ENCODE measurements around the gene MRPL37.
"Not testable (repeated sequence)": the region's sequence is repeated elsewhere in the genome, so short reads cannot be mapped to it uniquely, and the experiment has no call there.

The MRPL37 gene

DNA sequence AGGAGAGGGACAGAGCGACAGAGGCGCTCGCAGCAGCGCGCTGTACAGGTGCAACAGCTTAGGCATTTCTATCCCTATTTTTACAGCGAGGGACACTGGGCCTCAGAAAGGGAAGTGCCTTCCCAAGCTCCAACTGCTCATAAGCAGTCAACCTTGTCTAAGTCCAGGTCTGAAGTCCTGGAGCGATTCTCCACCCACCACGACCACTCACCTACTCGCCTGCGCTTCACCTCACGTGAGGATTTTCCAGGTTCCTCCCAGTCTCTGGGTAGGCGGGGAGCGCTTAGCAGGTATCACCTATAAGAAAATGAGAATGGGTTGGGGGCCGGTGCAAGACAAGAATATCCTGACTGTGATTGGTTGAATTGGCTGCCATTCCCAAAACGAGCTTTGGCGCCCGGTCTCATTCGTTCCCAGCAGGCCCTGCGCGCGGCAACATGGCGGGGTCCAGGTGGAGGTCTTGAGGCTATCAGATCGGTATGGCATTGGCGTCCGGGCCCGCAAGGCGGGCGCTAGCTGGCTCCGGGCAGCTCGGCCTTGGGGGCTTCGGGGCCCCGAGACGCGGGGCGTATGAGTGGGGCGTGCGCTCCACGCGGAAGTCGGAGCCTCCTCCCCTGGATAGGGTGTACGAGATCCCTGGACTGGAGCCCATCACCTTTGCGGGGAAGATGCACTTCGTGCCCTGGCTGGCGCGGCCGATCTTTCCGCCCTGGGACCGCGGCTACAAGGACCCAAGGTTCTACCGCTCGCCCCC is at the start of gene MRPL37, which contains the start of gene CYB5RL:
TSS of gene MRPL37 (plus strand) at position 403 of the 754 bp plus-strand sequence. CDS start at position 480, 77 bp downstream.
TSS of gene CYB5RL (minus strand) at position 266 of the 754 bp plus-strand sequence. CDS start 4,414 bp downstream, outside the sequence.
- peak; percentile 76 for DNase-seq

DNA sequence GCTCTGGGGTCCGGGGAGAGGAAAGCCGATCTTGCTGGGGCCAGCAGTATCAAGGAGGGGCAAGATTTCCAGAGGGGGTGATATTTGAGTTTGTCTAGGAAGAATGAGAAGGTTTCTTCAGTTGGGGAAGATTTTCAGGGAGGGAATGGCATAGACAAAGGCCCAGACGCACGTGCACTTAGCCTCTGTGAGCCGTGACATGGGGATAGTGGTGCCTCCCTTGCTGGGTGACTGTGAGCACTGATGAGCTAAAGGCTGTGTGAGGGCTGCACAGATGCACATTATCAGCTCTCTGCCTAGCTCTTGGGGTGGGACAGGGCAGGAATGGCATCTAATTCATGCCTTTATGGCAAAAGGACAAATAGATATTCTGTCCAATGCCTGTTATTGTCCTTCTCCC is 49.0 kb upstream of the MRPL37 start:
- no peak for DNase-seq

DNA sequence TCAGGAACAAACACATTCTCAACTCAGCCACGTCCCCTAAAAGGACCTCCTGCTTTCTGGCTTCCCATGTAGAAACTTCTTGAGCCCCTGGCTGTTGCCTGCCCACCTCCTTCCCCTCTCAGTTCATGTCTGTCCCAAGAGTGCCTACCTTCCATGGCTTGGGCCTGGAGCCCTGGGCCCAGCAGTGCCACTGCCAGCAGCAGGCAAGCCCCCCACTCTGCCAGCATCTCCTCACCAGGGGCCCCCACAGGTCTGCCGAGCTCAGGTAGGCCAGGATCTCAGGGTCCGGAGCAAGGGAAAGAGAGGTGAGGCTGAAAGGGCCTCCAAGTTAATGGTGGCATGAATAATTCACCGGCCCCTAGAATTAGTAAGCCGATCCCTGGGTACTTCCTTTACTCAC is 47.3 kb upstream of the MRPL37 start, which contains the start of gene CDCP2:
TSS of gene CDCP2 (minus strand) at position 305 of the 400 bp plus-strand sequence. CDS start at position 227, 78 bp downstream.
- DNase-seq: no peak

- DNase-seq: no peak
Measured at GRCh38 chr1:54153535-54154439, 46.2 kb upstream of the MRPL37 start.

- DNase-seq: no peak
Measured at GRCh38 chr1:54156201-54156600, 43.8 kb upstream of the MRPL37 start.

GRCh38 chr1:54156986-54157385 is 43.0 kb upstream of the MRPL37 start:
- DNase-seq: no peak

- no peak for DNase-seq
Measured at GRCh38 chr1:54157401-54157800, 42.6 kb upstream of the MRPL37 start.

- DNase-seq: no peak
Measured at GRCh38 chr1:54158071-54158470, 41.9 kb upstream of the MRPL37 start.

GRCh38 chr1:54159733-54160316 is 40.1 kb upstream of the MRPL37 start:
- DNase-seq: no peak

DNA sequence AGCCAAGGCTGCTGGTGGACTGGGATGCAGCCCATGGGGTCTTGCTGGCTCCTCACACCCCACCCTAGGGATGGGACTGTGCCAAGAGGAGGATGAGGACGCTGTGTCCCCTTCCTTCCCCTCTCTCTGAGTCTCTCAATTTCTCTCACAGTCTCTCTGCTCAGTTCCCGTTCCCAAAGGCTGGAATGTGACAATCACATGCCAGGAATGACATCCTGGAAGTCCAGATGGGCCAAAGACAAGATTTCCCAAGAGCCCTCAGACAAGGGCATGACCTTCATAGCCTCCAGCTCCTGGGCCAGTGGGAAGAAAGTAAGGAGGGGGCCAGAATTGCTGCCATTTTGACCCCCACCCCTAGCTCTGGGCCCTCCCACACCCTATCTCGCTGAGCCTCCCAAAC is 39.6 kb upstream of the MRPL37 start:
- no peak for DNase-seq

DNA sequence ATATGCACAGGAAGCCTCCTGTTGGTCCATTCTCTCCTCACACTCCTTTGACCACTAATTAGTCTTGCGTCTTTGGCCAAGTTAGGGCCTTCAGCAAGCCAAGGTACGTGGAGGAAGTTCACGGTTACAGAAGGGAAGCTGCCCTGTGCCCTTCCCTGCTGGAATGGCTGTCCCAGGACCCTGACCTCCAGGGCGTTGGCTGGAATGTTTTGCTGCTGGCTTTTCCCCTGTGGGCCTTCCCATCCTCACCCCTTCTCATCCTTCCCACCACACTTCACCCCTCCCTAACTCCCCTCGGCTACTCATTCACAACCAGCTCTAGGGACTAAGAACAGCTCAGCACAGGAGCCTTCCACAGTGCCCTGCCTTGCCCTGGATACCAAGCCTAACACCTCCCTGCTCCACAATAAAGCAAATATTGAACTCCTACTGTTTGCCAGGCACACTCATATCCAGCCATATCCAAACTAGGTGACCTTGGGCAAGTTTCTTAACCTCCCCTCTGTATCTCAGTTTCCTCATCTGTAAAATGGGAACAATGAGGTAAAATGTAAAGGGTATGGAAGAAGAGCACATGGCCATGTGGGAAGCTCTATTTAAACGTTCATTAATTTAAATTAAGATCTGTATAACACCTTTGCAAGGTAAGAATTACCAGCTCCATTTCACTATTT is 38.3 kb upstream of the MRPL37 start:
- no peak for DNase-seq

GRCh38 chr1:54163051-54163450 is 36.9 kb upstream of the MRPL37 start:
- no peak for DNase-seq

GRCh38 chr1:54163573-54163972 is 36.4 kb upstream of the MRPL37 start:
- DNase-seq: no peak

DNA sequence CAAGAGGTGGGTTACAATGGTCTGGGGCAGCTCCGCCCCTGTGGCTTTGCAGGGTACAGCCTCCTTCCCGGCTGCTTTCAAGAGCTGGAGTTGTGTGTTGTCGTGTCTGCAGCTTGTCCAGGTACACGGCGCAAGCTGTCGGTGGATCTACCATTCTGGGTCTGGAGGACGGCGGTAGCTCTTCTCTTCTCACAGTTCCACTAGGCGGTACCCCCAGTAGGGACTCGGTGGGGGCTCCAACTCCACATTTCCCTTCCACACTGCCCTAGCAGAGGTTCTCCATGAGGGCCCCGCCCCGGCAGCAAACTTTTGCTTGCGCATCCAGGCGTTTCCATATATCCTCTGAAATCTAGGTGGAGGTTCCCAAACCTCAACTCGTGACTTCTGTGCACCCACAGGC is 34.8 kb upstream of the MRPL37 start:
- no peak for DNase-seq

DNA sequence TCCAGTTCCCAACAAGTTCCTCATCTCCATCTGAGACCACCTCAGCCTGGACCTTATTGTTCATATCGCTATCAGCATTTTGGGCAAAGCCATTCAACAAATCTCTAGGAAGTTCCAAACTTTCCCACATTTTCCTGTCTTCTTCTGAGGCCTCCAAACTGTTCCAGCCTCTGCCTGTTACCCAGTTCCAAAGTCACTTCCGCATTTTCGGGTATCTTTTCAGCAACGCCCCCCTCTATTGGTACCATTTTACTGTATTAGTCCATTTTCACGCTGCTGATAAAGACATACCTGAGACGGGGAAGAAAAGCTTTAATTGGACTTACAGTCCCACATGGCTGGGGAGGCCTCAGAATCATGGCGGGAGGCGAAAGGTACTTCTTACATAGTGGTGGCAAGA is 33.6 kb upstream of the MRPL37 start:
- DNase-seq: not testable (repeated sequence)

DNA sequence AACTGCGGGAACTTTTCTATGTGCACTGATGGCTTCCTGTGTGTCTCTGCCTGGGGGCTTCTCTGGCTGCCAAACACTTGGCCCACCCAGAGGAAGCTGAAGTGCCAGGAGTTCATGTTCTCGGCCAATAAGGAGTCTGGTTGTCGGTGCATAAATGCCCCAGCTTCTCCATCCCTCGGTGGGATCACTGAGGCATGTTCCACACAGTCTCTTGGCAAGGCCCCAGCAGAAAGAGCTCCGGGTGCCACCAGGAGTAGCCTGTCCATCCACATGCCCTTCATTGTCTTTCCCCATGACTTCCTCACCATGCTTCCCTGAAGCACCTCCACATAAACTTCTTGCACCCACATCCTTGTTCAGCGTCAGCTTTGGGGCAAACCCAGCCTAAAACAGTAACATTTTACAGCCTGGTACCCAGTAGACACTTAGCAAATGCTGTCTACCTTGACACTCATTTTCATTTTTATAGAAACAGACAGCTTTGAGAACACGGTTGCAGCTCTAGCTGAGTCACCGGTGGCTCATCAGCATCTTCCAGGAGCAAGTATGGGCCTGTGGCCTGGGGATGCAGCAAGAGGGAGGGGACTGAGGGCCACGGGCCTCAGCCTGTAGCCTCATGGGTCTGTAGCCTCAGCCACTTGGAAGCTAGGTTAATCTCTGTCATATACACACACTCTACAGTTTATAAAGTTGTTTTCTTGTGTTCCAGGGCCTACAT is 32.4 kb upstream of the MRPL37 start:
- no peak for DNase-seq

DNA sequence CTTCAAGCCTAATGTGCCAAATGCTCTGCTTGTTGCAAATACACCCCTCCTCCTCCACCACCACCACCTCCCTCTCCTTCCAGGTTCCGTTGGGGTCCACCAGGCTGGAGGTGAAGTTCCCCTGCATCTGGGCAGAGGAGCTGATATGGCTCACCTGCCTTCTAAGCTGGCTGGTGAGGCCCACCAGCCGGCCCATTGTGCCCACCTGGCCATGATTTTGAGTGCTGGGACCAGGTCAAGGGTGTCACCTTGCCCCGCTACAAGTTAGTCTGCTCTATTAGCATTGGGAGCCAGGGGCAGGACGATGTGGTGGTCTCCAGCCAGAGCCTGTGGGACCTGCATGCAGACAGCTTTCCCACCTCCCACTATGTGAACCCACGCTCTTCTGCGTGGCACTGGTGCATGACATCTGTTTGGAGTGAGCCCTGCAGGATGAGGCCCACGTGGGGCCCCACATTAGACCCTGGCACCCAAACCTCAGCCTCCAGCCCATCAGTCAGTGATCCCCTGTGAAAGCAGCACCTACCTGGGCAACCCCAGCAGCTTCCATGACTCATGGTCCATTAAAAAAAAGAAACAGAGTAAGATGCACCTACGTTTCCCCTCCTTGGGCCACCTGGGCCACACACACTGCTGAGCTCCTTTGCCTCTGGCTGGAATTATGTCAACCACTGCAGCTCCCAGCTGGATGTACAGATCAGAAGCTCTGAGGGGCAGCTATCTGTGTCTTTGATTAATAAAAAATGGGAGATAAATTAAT is 31.6 kb upstream of the MRPL37 start:
- no peak for DNase-seq

DNA sequence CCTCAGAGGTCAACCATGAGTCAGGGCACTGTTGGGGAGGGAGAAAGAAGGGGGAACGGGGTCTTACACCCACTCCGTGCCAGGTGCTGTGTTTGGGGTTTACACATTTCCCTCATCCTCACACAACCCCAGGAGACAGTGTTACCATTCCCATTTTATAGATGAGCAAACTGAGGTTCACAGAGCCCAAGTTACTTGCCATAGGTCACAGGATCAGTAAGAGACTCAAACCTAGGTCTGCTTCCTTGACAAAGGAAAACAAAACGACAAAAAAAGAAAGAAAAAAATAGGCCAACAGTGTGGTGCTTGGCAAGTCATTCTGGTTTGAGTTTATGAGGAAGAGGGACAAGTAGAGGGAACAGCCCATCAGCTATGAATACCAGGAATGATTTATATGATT is 30.9 kb upstream of the MRPL37 start:
- DNase-seq: no peak

DNA sequence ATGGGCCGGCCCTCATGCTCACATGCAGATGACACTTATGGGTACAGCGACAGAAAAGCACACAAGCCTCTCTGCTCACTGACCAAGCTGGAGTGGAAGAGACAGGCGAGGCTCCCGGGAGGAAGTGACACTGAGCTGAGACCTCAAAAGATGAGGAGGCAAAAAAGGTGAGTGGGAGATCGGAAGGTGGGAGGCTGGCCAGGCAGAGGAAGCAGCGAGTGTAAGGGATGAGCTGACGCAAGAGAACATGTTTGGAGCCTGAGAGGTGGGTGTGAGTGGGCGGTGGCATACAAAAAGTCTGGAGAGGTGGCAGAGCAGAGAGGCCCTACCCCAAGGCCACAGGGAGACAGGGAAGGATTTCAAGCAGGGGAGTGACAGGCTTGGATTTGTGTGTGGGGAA is 29.0 kb upstream of the MRPL37 start:
- no peak for DNase-seq

- no peak for DNase-seq
Measured at GRCh38 chr1:54171606-54172005, 28.4 kb upstream of the MRPL37 start.
